HCT116 (cell line): ENCODE measurements around the gene MKRN3. TPM values are rescaled to one million over a fixed set of nuclear protein-coding genes. Genes with fewer than 3 reads are reported as not detected.

Experiments
- ATAC-seq: fragments of 200-7000 bp; cut with Tn5 transposase; 2 replicates; pipeline ENCODE4 v1.9.1; 2020; ENCODE audit warnings: mild to moderate bottlenecking, moderate library complexity
- BruUV-seq: library from RNA; stranded (reverse); fragments of 400-500 nt; replicated peaks from 2 replicates; lab custom pipeline; 2021; lab: Mats Ljungman, UMichigan
- CTCF ChIA-PET: fragments of 300-600 bp; sonication (Branson Sonifier 250); formaldehyde crosslinking; loops from one replicate; lab custom pipeline; 2021; ENCODE audit warnings: antibody characterized with exemption; lab: Charles Lee
- POLR2A ChIA-PET: fragments of 300-600, 350-600 bp; sonication (Branson Sonifier 250); formaldehyde crosslinking; loops from one replicate; lab custom pipeline; 2021; ENCODE audit warnings: antibody characterized with exemption; lab: Charles Lee
- RAD21 ChIA-PET, 2 experiments: fragments of 300-600 bp; sonication (Branson Sonifier 250); formaldehyde crosslinking; loops; one replicate each; lab custom pipeline; 2023; ENCODE audit warnings: low total read pairs in 2 of 2; ENCODE audit not compliant: uncharacterized antibody in 2 of 2, unreplicated experiment in 2 of 2, low non-redundant PET in 1 of 2; lab: Charles Lee
- DNase-seq: peaks from one replicate; pipeline ENCODE4 v3.0.0-alpha.2; 2010; ENCODE audit warnings: low read depth, low spot score
- H2AFZ ChIP-seq: fragments of 200-600 bp; shearing (Covaris generic), sonication (generic); 2 replicates; pipeline ENCODE4 v1.6.1; 2017; ENCODE audit warnings: low read depth, mixed run types, mixed read lengths, antibody characterized with exemption, low read length; ENCODE audit not compliant: poor library complexity, severe bottlenecking
- H3K27ac ChIP-seq: 2 replicates; pipeline ENCODE4 v1.5.1; 2012; ENCODE audit warnings: low read depth, low read length
- H3K27me3 ChIP-seq: fragments of 200-600 bp; sonication (generic); 2 replicates; pipeline ENCODE4 v1.6.1; 2016; ENCODE audit warnings: mixed run types, low read length, mixed read lengths; ENCODE audit not compliant: insufficient read depth
- H3K36me3 ChIP-seq, 2 experiments: fragments of 200-500 bp in 1 of 2; fragments of 200-600 bp in 1 of 2; sonication (Bioruptor generic) in 1 of 2; sonication (generic) in 1 of 2; 2 replicates each; pipeline versions ENCODE4 v1.5.1 to v1.6.1; 2014 to 2016; ENCODE audit warnings: low read length in 2 of 2, inconsistent platforms in 1 of 2, mixed read lengths in 1 of 2, mixed run types in 1 of 2; ENCODE audit not compliant: insufficient read depth in 2 of 2, control insufficient read depth in 1 of 2
- H3K4me1 ChIP-seq, 2 experiments: fragments of 200-600 bp in 1 of 2; sonication (generic) in 1 of 2; 2 replicates each; pipeline versions ENCODE4 v1.5.1 to v1.6.1; 2012 to 2017; ENCODE audit warnings: low read length in 2 of 2, inconsistent platforms in 1 of 2, mild to moderate bottlenecking in 1 of 2, mixed read lengths in 1 of 2, mixed run types in 1 of 2, moderate library complexity in 1 of 2; ENCODE audit not compliant: insufficient read depth in 2 of 2, control insufficient read depth in 1 of 2
- H3K4me2 ChIP-seq: fragments of 200-600 bp; sonication (generic); 2 replicates; pipeline ENCODE4 v1.6.1; 2017; ENCODE audit warnings: mixed run types, low read length, mixed read lengths
- H3K4me3 ChIP-seq, 2 experiments: fragments of 200-600 bp in 1 of 2; sonication (generic) in 1 of 2; replicated peaks in 1 of 2; 2 replicates each; pipeline ENCODE4 v1.5.1; 2011 to 2016; ENCODE audit warnings: low read length in 2 of 2, control low read depth in 1 of 2, low read depth in 1 of 2, mild to moderate bottlenecking in 1 of 2, mixed read lengths in 1 of 2, mixed run types in 1 of 2
- H3K79me2 ChIP-seq: fragments of 200-600 bp; sonication (generic); 2 replicates; pipeline ENCODE4 v1.6.1; 2017; ENCODE audit warnings: mild to moderate bottlenecking, mixed run types, low read length, moderate library complexity, mixed read lengths; ENCODE audit not compliant: insufficient read depth
- H3K9ac ChIP-seq: fragments of 200-600 bp; sonication (generic); 2 replicates; pipeline ENCODE4 v1.6.1; 2016; ENCODE audit warnings: low read length, mixed read lengths
- H3K9me2 ChIP-seq: fragments of 200-600 bp; sonication (generic), shearing (Covaris generic); 2 replicates; pipeline ENCODE4 v1.6.1; 2017; ENCODE audit warnings: mixed run types, mild to moderate bottlenecking, moderate library complexity; ENCODE audit not compliant: insufficient read depth
- H3K9me3 ChIP-seq, 2 experiments: fragments of 200-500 bp in 1 of 2; fragments of 200-600 bp in 1 of 2; sonication (Bioruptor generic) in 1 of 2; sonication (generic) in 1 of 2; 2 replicates each; pipeline ENCODE4 v1.6.1; 2014 to 2017; ENCODE audit warnings: low read length in 2 of 2, mixed read lengths in 2 of 2, inconsistent platforms in 1 of 2, low read depth in 1 of 2, mild to moderate bottlenecking in 1 of 2, mixed run types in 1 of 2, moderate library complexity in 1 of 2; ENCODE audit not compliant: control insufficient read depth in 1 of 2, insufficient read depth in 1 of 2
- H4K20me1 ChIP-seq: fragments of 200-600 bp; sonication (generic), shearing (Covaris generic); 2 replicates; pipeline ENCODE4 v1.6.1; 2017; ENCODE audit warnings: mixed run types, mild to moderate bottlenecking, moderate library complexity; ENCODE audit not compliant: insufficient read depth
- CBX3 ChIP-seq: IDR thresholded peaks from 2 replicates; pipeline ENCODE4 v1.6.1; 2012; ENCODE audit warnings: low read depth
- EGR1 ChIP-seq: IDR thresholded peaks from 2 replicates; pipeline ENCODE4 v1.6.1; 2012; ENCODE audit warnings: low read depth
- ELF1 ChIP-seq: IDR thresholded peaks from 2 replicates; pipeline ENCODE4 v1.6.1; 2012; ENCODE audit warnings: low read depth, borderline replicate concordance
- TCF7L2 ChIP-seq: IDR thresholded peaks from 2 replicates; pipeline ENCODE4 v1.7.0; 2011; ENCODE audit warnings: borderline replicate concordance, inconsistent platforms; ENCODE audit not compliant: insufficient read depth, insufficient read length; ENCODE audit errors: extremely low read depth
- intact Hi-C: fragments of 100-400 bp; cut with micrococcal nuclease; formaldehyde crosslinking; loops from 2 replicates; pipeline ENCODE4 v1.10.0; 2022
- microRNA counts: library from miRNA; unstranded; fragments of <30 nt; microRNA quantifications from one replicate; lab custom pipeline; 2015
- microRNA-seq: library from miRNA; unstranded; fragments of <30 nt; microRNA quantifications from one replicate; pipeline ENCODE4, GENCODE V29; 2016; ENCODE audit warnings: borderline number of aligned reads
- total RNA-seq: library from RNA; stranded (reverse); gene quantifications from one replicate; pipeline ENCODE4 v1.2.1, GENCODE V29; 2021; ENCODE audit not compliant: unreplicated experiment

Gene MKRN3
- total RNA-seq, 1 experiment from 2014 or later: 10.1 TPM

DNA sequence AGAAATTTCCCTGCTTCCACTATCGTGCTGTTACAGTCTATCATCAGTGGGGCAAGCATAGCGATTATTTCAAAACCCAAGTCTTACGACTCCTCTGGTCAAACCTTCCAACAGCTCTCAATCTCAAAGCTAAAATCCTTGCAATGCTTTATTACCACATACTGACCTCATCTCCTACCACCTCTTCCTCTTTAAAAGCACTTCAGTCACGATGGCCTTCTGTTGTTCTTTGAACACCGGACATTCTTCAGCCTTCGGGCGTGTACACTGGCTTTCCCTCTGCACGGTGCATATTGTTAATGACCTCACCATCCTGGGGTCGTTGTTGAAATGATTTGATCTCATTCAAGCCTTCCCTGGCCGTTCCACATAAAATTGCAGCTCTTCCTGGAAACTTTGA lies 51.1 kb downstream of the MKRN3 start:
- TF ChIP-seq EGR1: no peak
- TF ChIP-seq ELF1: no peak
- no peak for TF ChIP-seq CBX3
- TF ChIP-seq TCF7L2: no peak
- Histone ChIP-seq H3K27me3 (no peaks in the 10 kb centered on the region), H3K9me2 (no peaks in the 10 kb centered on the region), H3K27ac (no peak overlapping the region), H3K4me2 (no peak overlapping the region), H3K9ac (no peak overlapping the region), H3K36me3 (no peaks in the 10 kb centered on the region), H3K79me2 (no peaks in the 10 kb centered on the region), H2AFZ (no peak overlapping the region), H3K4me3 (no peak overlapping the region), H3K4me1 (no peaks in the 10 kb centered on the region), H4K20me1 (no peaks in the 10 kb centered on the region), H3K9me3 (peaks cover 0 to 5% of the 10 kb centered on the region in 2 experiments; a peak in 1 of 4 replicates)
- ChIA-PET CTCF (no interaction called here), RAD21 (no interaction called here), POLR2A (no interaction called here)
- intact Hi-C loops: no loop called here
- no TSS peak for BruUV-seq
- DNase-seq (no peak), ATAC-seq (no peak)

MicroRNAs encoded within 50 kb of the gene (microRNA counts, 767-probe panel; counts per million panel counts)
- not detected for microRNA hsa-miR-4508 (lab: Ali Mortazavi, UCI)

Small RNAs within 50 kb of the gene (microRNA-seq; reads per million reads assigned to microRNA genes)
- not detected for gene MIR4508

Other genes with a start within 250 kb of the MKRN3 start
- not detected for gene GOLGA6L26, start 231.5 kb upstream of the MKRN3 start, total RNA-seq
- gene GOLGA8S, start 210.9 kb upstream of the MKRN3 start, total RNA-seq: 0.15 TPM
- gene GOLGA6L2, start 118.4 kb upstream of the MKRN3 start, total RNA-seq: not detected
- not detected for gene MAGEL2, start 82.2 kb downstream of the MKRN3 start, total RNA-seq
- gene NDN, start 121.6 kb downstream of the MKRN3 start, total RNA-seq: not detected